T47D (cell line): Measurements from ENCODE around the gene SHISAL1.

Source experiments
- DNase-seq, 2 experiments: peaks; one replicate each; pipeline versions ENCODE4 v3.0.0 to v3.0.0-alpha.2; 2011 to 2012; ENCODE audit warnings: low read depth in 1 of 2, low spot score in 1 of 2
- JUND ChIP-seq: IDR thresholded peaks from 2 replicates; pipeline ENCODE4 v1.6.1; 2012; ENCODE audit warnings: low read depth
- in situ Hi-C: cut with HindIII; loops from 2 replicates; pipeline ENCODE4 v1.10.0; 2016; ENCODE audit warnings: low sequenced_read_pairs, low pct_unique_long_range_greater_than_20kb

The SHISAL1 gene

GRCh38 chr22:44299124-44299523 is 13.6 kb downstream of the SHISAL1 start:
- no peak for TF ChIP-seq JUND
- no peak for DNase-seq
- in situ Hi-C loops, result no loop called here

- TF ChIP-seq JUND, result no peak
- in situ Hi-C loops, result no loop called here
- no peak for DNase-seq
These were observed 14.2 kb downstream of the SHISAL1 start for GRCh38 chr22:44298406-44299091.

GRCh38 chr22:44297470-44298061 is 15.2 kb downstream of the SHISAL1 start:
- DNase-seq, result no peak
- in situ Hi-C loops, result no loop called here
- TF ChIP-seq JUND, result no peak

- in situ Hi-C loops, result no loop called here
- DNase-seq, result no peak
- no peak for TF ChIP-seq JUND
These were observed 17.3 kb downstream of the SHISAL1 start for GRCh38 chr22:44295406-44295805.

GRCh38 chr22:44293876-44294275 is 18.9 kb downstream of the SHISAL1 start:
- no peak for TF ChIP-seq JUND
- no peak for DNase-seq
- in situ Hi-C loops, result no loop called here

- DNase-seq, result no peak
- in situ Hi-C loops, result no loop called here
- no peak for TF ChIP-seq JUND
These were observed 19.7 kb downstream of the SHISAL1 start for GRCh38 chr22:44293034-44293433.

GRCh38 chr22:44292521-44292920 is 20.2 kb downstream of the SHISAL1 start:
- no peak for TF ChIP-seq JUND
- DNase-seq, result no peak
- in situ Hi-C loops, result no loop called here

GRCh38 chr22:44291674-44292360 is 20.9 kb downstream of the SHISAL1 start:
- DNase-seq, result no peak
- no peak for TF ChIP-seq JUND
- in situ Hi-C loops, result no loop called here

GRCh38 chr22:44291265-44291664 is 21.5 kb downstream of the SHISAL1 start:
- in situ Hi-C loops, result no loop called here
- DNase-seq, result no peak
- no peak for TF ChIP-seq JUND

GRCh38 chr22:44289414-44290171 is 23.2 kb downstream of the SHISAL1 start:
- TF ChIP-seq JUND, result no peak
- in situ Hi-C loops, result no loop called here
- DNase-seq, result no peak

- no peak for DNase-seq
- no peak for TF ChIP-seq JUND
These were observed 23.8 kb downstream of the SHISAL1 start for GRCh38 chr22:44288913-44289312.

GRCh38 chr22:44287741-44288140 is 25.0 kb downstream of the SHISAL1 start:
- DNase-seq, result no peak
- in situ Hi-C loops, result no loop called here

More at GRCh38 chr22:44288913-44289312, 23.8 kb downstream of the SHISAL1 start:
- in situ Hi-C loops, result no loop called here

GRCh38 chr22:44287121-44287693 is 25.5 kb downstream of the SHISAL1 start:
- in situ Hi-C loops, result no loop called here
- no peak for DNase-seq
- TF ChIP-seq JUND, result no peak

More at GRCh38 chr22:44287741-44288140, 25.0 kb downstream of the SHISAL1 start:
- TF ChIP-seq JUND, result no peak
